Neural cell (in vitro differentiated cells): ENCODE results near the gene CSF2RB. TPM values are rescaled to one million over a fixed set of nuclear protein-coding genes. Genes with fewer than 3 reads are reported as not detected.

Source experiments
- H2AFZ ChIP-seq: fragments of 200-600, 300-800 bp; sonication (generic), shearing (Covaris generic); 2 replicates; pipeline ENCODE4 v1.6.0; 2014; ENCODE audit warnings: low read depth, mild to moderate bottlenecking, antibody characterized with exemption, low read length, moderate library complexity
- H3F3A ChIP-seq: fragments of 200-600 bp; shearing (Covaris generic); 2 replicates; pipeline ENCODE4 v1.6.1; 2016; ENCODE audit warnings: mild to moderate bottlenecking, moderate library complexity, mixed read lengths, antibody characterized with exemption, low read length; ENCODE audit not compliant: insufficient read depth, poor library complexity, severe bottlenecking
- H3K27ac ChIP-seq: fragments of 200-600, 300-800 bp; sonication (generic), shearing (Covaris generic); 2 replicates; pipeline ENCODE4 v1.5.1; 2014; ENCODE audit warnings: mild to moderate bottlenecking, low read length, moderate library complexity
- H3K27me3 ChIP-seq: fragments of 300-800, 200-600 bp; sonication (generic), shearing (Covaris generic); 2 replicates; pipeline ENCODE4 v1.6.0; 2014; ENCODE audit warnings: mild to moderate bottlenecking, low read depth, low read length, moderate library complexity; ENCODE audit not compliant: insufficient read depth
- H3K36me3 ChIP-seq: fragments of 300-800, 200-600 bp; sonication (generic), shearing (Covaris generic); 2 replicates; pipeline ENCODE4 v1.5.1; 2014; ENCODE audit warnings: mild to moderate bottlenecking, antibody characterized with exemption, low read length, moderate library complexity; ENCODE audit not compliant: insufficient read depth
- H3K4me2 ChIP-seq: fragments of 300-800, 200-600 bp; sonication (generic), shearing (Covaris generic); 2 replicates; pipeline ENCODE4 v1.6.0; 2014; ENCODE audit warnings: mild to moderate bottlenecking, low read length
- H3K4me3 ChIP-seq: fragments of 300-800, 200-600 bp; sonication (generic), shearing (Covaris generic); 2 replicates; pipeline ENCODE4 v1.5.1; 2014; ENCODE audit warnings: mild to moderate bottlenecking, low read length, moderate library complexity
- H3K79me2 ChIP-seq: fragments of 200-600 bp; shearing (Covaris generic); replicated peaks from 2 replicates; pipeline ENCODE4 v1.6.0; 2014; ENCODE audit warnings: mild to moderate bottlenecking, low read length, moderate library complexity; ENCODE audit not compliant: insufficient read depth
- H3K9ac ChIP-seq: fragments of 300-800, 200-600 bp; sonication (generic), shearing (Covaris generic); 2 replicates; pipeline ENCODE4 v1.6.1; 2016; ENCODE audit warnings: mild to moderate bottlenecking, low read length, mixed read lengths
- H3K9me2 ChIP-seq: fragments of 200-600 bp; shearing (Covaris generic); 2 replicates; pipeline ENCODE4 v1.6.1; 2016; ENCODE audit warnings: mild to moderate bottlenecking, low read length, mixed read lengths; ENCODE audit not compliant: insufficient read depth
- H3K9me3 ChIP-seq: fragments of 200-600, 300-800 bp; sonication (generic), shearing (Covaris generic); 2 replicates; pipeline ENCODE4 v1.6.1; 2016; ENCODE audit warnings: mild to moderate bottlenecking, mixed run types, low read length, moderate library complexity, mixed read lengths
- H4K20me1 ChIP-seq: fragments of 200-600 bp; shearing (Covaris generic); 2 replicates; pipeline ENCODE4 v1.6.1; 2016; ENCODE audit warnings: mild to moderate bottlenecking, mixed run types; ENCODE audit not compliant: insufficient read depth
- CTCF ChIP-seq: fragments of 450-650 bp; IDR thresholded peaks from 2 replicates; pipeline ENCODE4 v1.5.1; 2014; ENCODE audit warnings: antibody characterized with exemption, mild to moderate bottlenecking, moderate library complexity; ENCODE audit not compliant: poor library complexity, severe bottlenecking
- EP300 ChIP-seq: fragments of 450-650 bp; conservative IDR thresholded peaks from 2 replicates; pipeline ENCODE4 v1.6.1; 2014; ENCODE audit warnings: antibody characterized with exemption, mild to moderate bottlenecking, moderate library complexity; ENCODE audit not compliant: poor library complexity, severe bottlenecking
- EZH2 ChIP-seq: fragments of 200-600, 300-800 bp; shearing (Covaris generic), sonication (generic); IDR thresholded peaks from 2 replicates; pipeline ENCODE4 v1.6.1; 2014; ENCODE audit warnings: antibody characterized with exemption, low read length, borderline replicate concordance, mild to moderate bottlenecking; ENCODE audit not compliant: insufficient read depth, poor library complexity, severe bottlenecking
- MXI1 ChIP-seq: fragments of 450-650 bp; conservative IDR thresholded peaks from 2 replicates; pipeline ENCODE4 v1.6.1; 2014; ENCODE audit warnings: antibody characterized with exemption, mild to moderate bottlenecking; ENCODE audit not compliant: poor library complexity, severe bottlenecking
- POLR2AphosphoS5 ChIP-seq: IDR thresholded peaks from 2 replicates; pipeline ENCODE4 v1.6.1; 2012
- RAD21 ChIP-seq: fragments of 450-650 bp; conservative IDR thresholded peaks from 2 replicates; pipeline ENCODE4 v1.6.1; 2014; ENCODE audit warnings: antibody characterized with exemption, mild to moderate bottlenecking, moderate library complexity
- REST ChIP-seq: IDR thresholded peaks from 2 replicates; pipeline ENCODE4 v1.6.1; 2012; ENCODE audit warnings: borderline replicate concordance
- SMC3 ChIP-seq: fragments of 450-650 bp; conservative IDR thresholded peaks from 2 replicates; pipeline ENCODE4 v1.6.1; 2014; ENCODE audit warnings: antibody characterized with exemption, mild to moderate bottlenecking, moderate library complexity; ENCODE audit not compliant: poor library complexity
- TAF1 ChIP-seq: IDR thresholded peaks from 2 replicates; pipeline ENCODE4 v1.6.1; 2012; ENCODE audit warnings: low read depth
- polyA minus RNA-seq: library from RNA; depleted of rRNA, polyadenylated mRNA; stranded (reverse); fragments of >200 nt; gene quantifications from 2 replicates; pipeline ENCODE4 v1.2.3, GENCODE V29; 2014
- polyA plus RNA-seq: library from polyadenylated mRNA; depleted of rRNA; stranded (reverse); fragments of >200 nt; gene quantifications from 2 replicates; pipeline ENCODE4 v1.2.3, GENCODE V29; 2014

The CSF2RB gene
- polyA plus RNA-seq, result not detected in 2 replicates
- polyA minus RNA-seq, result not detected in 2 replicates

GRCh38 chr22:36913427-36914389 lies at the start of gene CSF2RB:
CSF2RB (plus strand) TSS chr22:36913628; CDS start chr22:36922208, 8,580 bp downstream.
- no peak within 1 kb of the TSS for H2AFZ ChIP-seq
- H3K79me2 ChIP-seq, result no peaks in the 10 kb centered on the region
- no peak within 1 kb of the TSS for H3K4me3 ChIP-seq
- no peaks in the 10 kb centered on the region for H3K27me3 ChIP-seq
- H3K27ac ChIP-seq, result no peak within 1 kb of the TSS
- H3K9ac ChIP-seq, result no peak within 1 kb of the TSS
- H3K4me2 ChIP-seq, result no peak within 1 kb of the TSS
- H3K36me3 ChIP-seq, result no peaks in the 10 kb centered on the region
- no peaks in the 10 kb centered on the region for H3K9me2 ChIP-seq
- no peak for TF ChIP-seq POLR2AphosphoS5
- no peak for TF ChIP-seq EP300
- no peak for TF ChIP-seq MXI1
- TF ChIP-seq SMC3, result no peak
- TF ChIP-seq CTCF, result no peak
- TF ChIP-seq TAF1, result no peak
- no peak for TF ChIP-seq EZH2
- no peak for TF ChIP-seq REST
- TF ChIP-seq RAD21, result no peak
- no peaks in the 10 kb centered on the region for H3F3A ChIP-seq
- H3K9me3 ChIP-seq, result no peaks in the 10 kb centered on the region
- no peaks in the 10 kb centered on the region for H4K20me1 ChIP-seq

- H4K20me1 ChIP-seq, result no peaks in the 10 kb centered on the region
- no peaks in the 10 kb centered on the region for H3K9me2 ChIP-seq
- no peak overlapping the region for H3K4me2 ChIP-seq
- no peaks in the 10 kb centered on the region for H3K36me3 ChIP-seq
- H3K9me3 ChIP-seq, result no peaks in the 10 kb centered on the region
- H3K27me3 ChIP-seq, result no peaks in the 10 kb centered on the region
- H3K27ac ChIP-seq, result no peak overlapping the region
- no peak overlapping the region for H3K4me3 ChIP-seq
- no peaks in the 10 kb centered on the region for H3K79me2 ChIP-seq
- H2AFZ ChIP-seq, result no peak overlapping the region
- no peak overlapping the region for H3K9ac ChIP-seq
- TF ChIP-seq MXI1 (no peak), POLR2AphosphoS5 (no peak), SMC3 (no peak), TAF1 (no peak), EP300 (no peak), REST (no peak), EZH2 (no peak), CTCF (no peak), RAD21 (no peak)
- no peaks in the 10 kb centered on the region for H3F3A ChIP-seq
Observed at GRCh38 chr22:36863979-36864378, 49.4 kb upstream of the CSF2RB start.
